ENCODE results near the gene DLG2.

DNA sequence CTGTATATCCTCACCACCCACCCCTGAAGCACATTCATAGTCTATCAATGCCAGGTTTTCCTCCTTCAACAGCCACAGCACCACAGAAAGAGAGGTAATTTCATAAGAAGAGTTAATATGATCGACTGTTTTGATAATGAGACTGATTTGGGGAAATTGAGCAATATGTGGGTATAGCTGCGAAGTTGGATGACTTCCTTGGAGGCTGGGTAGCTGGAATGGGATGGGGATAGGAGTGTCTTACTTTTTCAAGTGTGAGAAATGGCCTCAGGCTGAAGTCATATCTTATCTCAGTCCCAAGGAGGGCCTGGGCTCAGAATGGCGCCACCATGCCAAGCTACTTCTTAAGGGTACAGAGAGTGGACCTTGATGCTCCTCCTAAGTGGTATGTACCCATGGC, 2153.4 kb downstream of the DLG2 start:
- TF ChIP-seq, protein P1, sequence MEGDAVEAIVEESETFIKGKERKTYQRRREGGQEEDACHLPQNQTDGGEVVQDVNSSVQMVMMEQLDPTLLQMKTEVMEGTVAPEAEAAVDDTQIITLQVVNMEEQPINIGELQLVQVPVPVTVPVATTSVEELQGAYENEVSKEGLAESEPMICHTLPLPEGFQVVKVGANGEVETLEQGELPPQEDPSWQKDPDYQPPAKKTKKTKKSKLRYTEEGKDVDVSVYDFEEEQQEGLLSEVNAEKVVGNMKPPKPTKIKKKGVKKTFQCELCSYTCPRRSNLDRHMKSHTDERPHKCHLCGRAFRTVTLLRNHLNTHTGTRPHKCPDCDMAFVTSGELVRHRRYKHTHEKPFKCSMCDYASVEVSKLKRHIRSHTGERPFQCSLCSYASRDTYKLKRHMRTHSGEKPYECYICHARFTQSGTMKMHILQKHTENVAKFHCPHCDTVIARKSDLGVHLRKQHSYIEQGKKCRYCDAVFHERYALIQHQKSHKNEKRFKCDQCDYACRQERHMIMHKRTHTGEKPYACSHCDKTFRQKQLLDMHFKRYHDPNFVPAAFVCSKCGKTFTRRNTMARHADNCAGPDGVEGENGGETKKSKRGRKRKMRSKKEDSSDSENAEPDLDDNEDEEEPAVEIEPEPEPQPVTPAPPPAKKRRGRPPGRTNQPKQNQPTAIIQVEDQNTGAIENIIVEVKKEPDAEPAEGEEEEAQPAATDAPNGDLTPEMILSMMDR (IDR thresholded peaks at IDR 0.05), result no peak
- TF ChIP-seq POLR2AphosphoS5 (IDR thresholded peaks at IDR 0.05) (no peak), EP300 (IDR thresholded peaks at IDR 0.05) (no peak), POLR2A (IDR thresholded peaks at IDR 0.05) (no peak)

Data from sigmoid colon (tissue), 4 donors.